Measurements from ENCODE around the gene EYA2.

- no peak for TF ChIP-seq POLR2AphosphoS5 (IDR thresholded peaks at IDR 0.05)
- no peak for TF ChIP-seq CTCF (IDR thresholded peaks at IDR 0.05)
Measured at GRCh38 chr20:47033665-47034064, 139.0 kb downstream of the EYA2 start.

All from breast epithelium (tissue), 3 donors.